Esophagus squamous epithelium (tissue), 4 donors: ENCODE data around the gene PILRA.

Experiments
- POLR2A ChIP-seq, 4 donors: fragments of 450-650 bp; IDR thresholded peaks; one replicate each; pipeline ENCODE4 v1.6.1; 2017; ENCODE audit warnings: antibody characterized with exemption in 4 of 4, mild to moderate bottlenecking in 4 of 4, moderate library complexity in 3 of 4
- TF ChIP-seq, protein P1 (sequence below), 6 experiments: fragments of 450-650 bp in 4 of 6; fragments of 200-600 bp in 2 of 6; sonication (generic) in 2 of 6; IDR thresholded peaks; one replicate each; pipeline ENCODE4 v1.5.1; 2016 to 2019; ENCODE audit warnings: antibody characterized with exemption in 6 of 6, mild to moderate bottlenecking in 4 of 6, moderate library complexity in 4 of 6

DNA sequence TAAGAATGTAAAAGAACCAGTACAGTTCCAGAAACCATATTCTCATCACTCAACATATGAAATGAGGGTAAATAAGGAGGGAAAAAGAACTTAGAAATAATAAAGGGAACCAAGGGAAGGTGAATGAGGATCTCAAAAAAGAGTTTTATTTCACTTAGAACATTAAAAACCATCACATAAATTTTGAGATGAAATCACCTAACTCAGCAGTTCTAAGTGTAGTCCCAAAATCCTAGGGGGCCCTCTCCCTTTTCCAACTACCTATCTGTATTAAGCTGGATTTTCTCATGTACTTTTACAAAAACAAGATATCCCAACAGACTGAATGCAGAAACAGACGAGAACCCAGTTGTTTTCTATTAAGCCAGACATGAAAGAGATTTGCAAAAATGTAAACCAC is 52.1 kb downstream of the PILRA start:
- TF ChIP-seq, protein P1, sequence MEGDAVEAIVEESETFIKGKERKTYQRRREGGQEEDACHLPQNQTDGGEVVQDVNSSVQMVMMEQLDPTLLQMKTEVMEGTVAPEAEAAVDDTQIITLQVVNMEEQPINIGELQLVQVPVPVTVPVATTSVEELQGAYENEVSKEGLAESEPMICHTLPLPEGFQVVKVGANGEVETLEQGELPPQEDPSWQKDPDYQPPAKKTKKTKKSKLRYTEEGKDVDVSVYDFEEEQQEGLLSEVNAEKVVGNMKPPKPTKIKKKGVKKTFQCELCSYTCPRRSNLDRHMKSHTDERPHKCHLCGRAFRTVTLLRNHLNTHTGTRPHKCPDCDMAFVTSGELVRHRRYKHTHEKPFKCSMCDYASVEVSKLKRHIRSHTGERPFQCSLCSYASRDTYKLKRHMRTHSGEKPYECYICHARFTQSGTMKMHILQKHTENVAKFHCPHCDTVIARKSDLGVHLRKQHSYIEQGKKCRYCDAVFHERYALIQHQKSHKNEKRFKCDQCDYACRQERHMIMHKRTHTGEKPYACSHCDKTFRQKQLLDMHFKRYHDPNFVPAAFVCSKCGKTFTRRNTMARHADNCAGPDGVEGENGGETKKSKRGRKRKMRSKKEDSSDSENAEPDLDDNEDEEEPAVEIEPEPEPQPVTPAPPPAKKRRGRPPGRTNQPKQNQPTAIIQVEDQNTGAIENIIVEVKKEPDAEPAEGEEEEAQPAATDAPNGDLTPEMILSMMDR (IDR thresholded peaks at IDR 0.05), result no peak
- no peak for TF ChIP-seq POLR2A (IDR thresholded peaks at IDR 0.05)
